IMR-90 (cell line): Measurements from ENCODE around the gene MBTD1. TPM values are rescaled to one million over a fixed set of nuclear protein-coding genes. Genes with fewer than 3 reads are reported as not detected.
A peak's percentile ranks its signal among the peaks of the same experiment; 100 is the strongest.

Experiments
- ATAC-seq: fragments of 200-7000 bp; cut with Tn5 transposase; 2 replicates; pipeline ENCODE4 v1.9.1; 2020; ENCODE audit warnings: low read depth, mild to moderate bottlenecking, moderate library complexity
- BruUV-seq: library from RNA; stranded (reverse); fragments of 400-500 nt; replicated peaks from 2 replicates; lab custom pipeline; 2021; lab: Mats Ljungman, UMichigan
- CTCF ChIA-PET: fragments of 300-600 bp; formaldehyde crosslinking; extraction: SDS; loops from one replicate; lab custom pipeline; 2021; ENCODE audit warnings: antibody characterized with exemption; lab: Yijun Ruan, JAX
- POLR2A ChIA-PET: fragments of 300-600 bp; sonication (Branson Sonifier 250); formaldehyde crosslinking; loops from one replicate; lab custom pipeline; 2022; ENCODE audit warnings: antibody characterized with exemption; ENCODE audit not compliant: unreplicated experiment; lab: Charles Lee
- DNase-seq: peaks from one replicate; pipeline ENCODE4 v3.0.0; 2013
- H2AFZ ChIP-seq: replicated peaks from 2 replicates; pipeline ENCODE3; 2013; ENCODE audit warnings: low read length, mild to moderate bottlenecking; ENCODE audit not compliant: poor library complexity
- H2AK5ac ChIP-seq: 2 replicates; pipeline ENCODE4 v1.6.1; 2013; ENCODE audit warnings: low read depth, low read length, inconsistent platforms
- H2AK9ac ChIP-seq: replicated peaks from 2 replicates; pipeline ENCODE3; 2013; ENCODE audit warnings: mild to moderate bottlenecking, low read depth, low read length, moderate library complexity; ENCODE audit not compliant: poor library complexity
- H2BK120ac ChIP-seq: 2 replicates; pipeline ENCODE4 v1.6.1; 2013; ENCODE audit warnings: low read depth, low read length, inconsistent platforms
- H2BK15ac ChIP-seq: 3 replicates; pipeline ENCODE4 v1.6.1; 2013; ENCODE audit warnings: low read depth, low read length, inconsistent platforms
- H2BK20ac ChIP-seq: 2 replicates; pipeline ENCODE4 v1.6.1; 2013; ENCODE audit warnings: low read depth, mild to moderate bottlenecking, inconsistent platforms, low read length, moderate library complexity
- H2BK5ac ChIP-seq: 2 replicates; pipeline ENCODE4 v1.6.1; 2013; ENCODE audit warnings: mild to moderate bottlenecking, low read depth, low read length, inconsistent platforms; ENCODE audit not compliant: poor library complexity, severe bottlenecking
- H3K14ac ChIP-seq: replicated peaks from 2 replicates; pipeline ENCODE4 v1.6.1; 2013; ENCODE audit warnings: low read depth, low read length, inconsistent platforms
- H3K18ac ChIP-seq: 2 replicates; pipeline ENCODE4 v1.6.1; 2013; ENCODE audit warnings: low read depth, low read length, control low read depth
- H3K23ac ChIP-seq: 2 replicates; pipeline ENCODE4 v1.6.1; 2013; ENCODE audit warnings: low read depth, low read length, inconsistent platforms
- H3K27ac ChIP-seq: 2 replicates; pipeline ENCODE4 v1.5.1; 2013; ENCODE audit warnings: mild to moderate bottlenecking, control low read depth, low read length; ENCODE audit not compliant: insufficient read depth
- H3K27me3 ChIP-seq: 2 replicates; pipeline ENCODE4 v1.6.1; 2013; ENCODE audit warnings: low read length; ENCODE audit not compliant: control insufficient read depth, insufficient read depth
- H3K36me3 ChIP-seq: 2 replicates; pipeline ENCODE4 v1.6.1; 2013; ENCODE audit warnings: low read length, mixed read lengths; ENCODE audit not compliant: control insufficient read depth, insufficient read depth
- H3K4ac ChIP-seq: 2 replicates; pipeline ENCODE4 v1.6.1; 2013; ENCODE audit warnings: low read depth, low read length, inconsistent platforms
- H3K4me1 ChIP-seq: 2 replicates; pipeline ENCODE4 v1.6.1; 2013; ENCODE audit warnings: low read length, mixed read lengths; ENCODE audit not compliant: control insufficient read depth, insufficient read depth
- H3K4me2 ChIP-seq: 2 replicates; pipeline ENCODE4 v1.6.1; 2013; ENCODE audit warnings: low read depth, mild to moderate bottlenecking, control low read depth, low read length, moderate library complexity
- H3K4me3 ChIP-seq: 2 replicates; pipeline ENCODE4 v1.5.1; 2013; ENCODE audit warnings: low read depth, mild to moderate bottlenecking, control low read depth, low read length, moderate library complexity; ENCODE audit not compliant: insufficient read depth
- H3K56ac ChIP-seq: 2 replicates; pipeline ENCODE4 v1.6.1; 2013; ENCODE audit warnings: low read length, inconsistent platforms; ENCODE audit not compliant: insufficient read depth; ENCODE audit errors: extremely low read depth
- H3K79me1 ChIP-seq, 2 experiments: 2 replicates each; pipeline ENCODE4 v1.6.1; 2013; ENCODE audit warnings: low read length in 2 of 2, inconsistent platforms in 1 of 2, low read depth in 1 of 2
- H3K9ac ChIP-seq: 2 replicates; pipeline ENCODE4 v1.6.1; 2013; ENCODE audit warnings: low read depth, low read length, control low read depth
- H3K9me1 ChIP-seq: 2 replicates; pipeline ENCODE4 v1.6.1; 2013; ENCODE audit warnings: low read length, inconsistent platforms; ENCODE audit not compliant: insufficient read depth
- H3K9me3 ChIP-seq: 2 replicates; pipeline ENCODE4 v1.6.1; 2013; ENCODE audit warnings: low read length; ENCODE audit not compliant: control insufficient read depth, insufficient read depth
- H4K20me1 ChIP-seq: 2 replicates; pipeline ENCODE4 v1.6.1; 2013; ENCODE audit warnings: low read length, inconsistent platforms; ENCODE audit not compliant: insufficient read depth
- H4K5ac ChIP-seq: 2 replicates; pipeline ENCODE4 v1.6.1; 2013; ENCODE audit warnings: mild to moderate bottlenecking, low read depth, low read length, control low read depth
- H4K8ac ChIP-seq, 2 experiments: 2 replicates each; pipeline ENCODE4 v1.6.1; 2013; ENCODE audit warnings: low read depth in 2 of 2, low read length in 2 of 2, control low read depth in 1 of 2, inconsistent platforms in 1 of 2
- H4K91ac ChIP-seq: 2 replicates; pipeline ENCODE4 v1.6.1; 2013; ENCODE audit warnings: low read depth, low read length, inconsistent platforms; ENCODE audit not compliant: insufficient read depth
- CEBPB ChIP-seq: IDR thresholded peaks from 2 replicates; pipeline ENCODE4 v1.6.1; 2012; ENCODE audit warnings: low read depth, low read length, improper control_type of control experiment
- CTCF ChIP-seq: conservative IDR thresholded peaks from 2 replicates; pipeline ENCODE4 v1.5.1; 2012; ENCODE audit warnings: mild to moderate bottlenecking, low read depth, low read length, improper control_type of control experiment
- FOS ChIP-seq: fragments of 150-350 bp; IDR thresholded peaks from 2 replicates; pipeline ENCODE4 v1.6.1; 2016; ENCODE audit warnings: low read depth, low read length
- WGBS, 2 experiments: methylation state at CpG; one replicate each; pipeline versions ENCODE4 v1.1.5 to v1.1.7; 2013; ENCODE audit warnings: missing lambda C conversion rate in 2 of 2; ENCODE audit not compliant: insufficient read length in 1 of 2; ENCODE audit errors: extremely low coverage in 2 of 2; 5-methylcytosine and 5-hydroxymethylcytosine counted together
- dilution Hi-C: fragments of 300-500 bp; cut with HindIII; formaldehyde crosslinking; loops from one replicate; pipeline ENCODE4 v1.14.3; 2018; ENCODE audit warnings: low sequenced_read_pairs; ENCODE audit not compliant: unreplicated experiment
- in situ Hi-C: fragments of 300-500 bp; cut with MboI; formaldehyde crosslinking; loops from 3 replicates; pipeline ENCODE4 v1.14.3; 2019; ENCODE audit warnings: low sequenced_read_pairs, inconsistent platforms, mixed read lengths
- intact Hi-C: fragments of 100-400 bp; cut with micrococcal nuclease; formaldehyde crosslinking; loops from 2 replicates; pipeline ENCODE4 v1.10.0; 2022
- polyA plus RNA-seq, 3 experiments: library from polyadenylated mRNA; depleted of rRNA; stranded (reverse); fragments of >200 nt; gene quantifications; 2 replicates each; pipeline ENCODE4 v1.2.3, GENCODE V29; 2012; ENCODE audit warnings: low replicate concordance in 1 of 3
- total RNA-seq: library from RNA; depleted of rRNA; stranded (reverse); fragments of >200 nt; gene quantifications from 2 replicates; pipeline ENCODE4 v1.2.3, GENCODE V29; 2012

The MBTD1 gene
- total and polyA plus RNA-seq, 2 of the 4 experiments (the other 2 are of a cell fraction), result 3.2 to 5.6 TPM

GRCh38 chr17:51224402-51225262 lies 35.2 kb downstream of the MBTD1 start (continued):
- TF ChIP-seq FOS, result no peak

GRCh38 chr17:51221322-51221721 lies 38.5 kb downstream of the MBTD1 start:
- no peak overlapping the region for H3K4me3 ChIP-seq
- no peak overlapping the region for H2BK5ac ChIP-seq
- ATAC-seq (no peak), DNase-seq (no peak)
- H2AK9ac ChIP-seq, result no peak overlapping the region
- TF ChIP-seq CTCF, result no peak
- peak; percentile 51 for TF ChIP-seq CEBPB
- H4K8ac ChIP-seq, result no peak overlapping the region
- H3K9me3 ChIP-seq, result no peaks in the 10 kb centered on the region
- no peak overlapping the region for H3K56ac ChIP-seq
- H4K20me1 ChIP-seq, result no peaks in the 10 kb centered on the region
- no peak overlapping the region for H2BK120ac ChIP-seq
- ChIA-PET POLR2A (no interaction called here), CTCF (no interaction called here)
- H4K91ac ChIP-seq, result no peak overlapping the region
- H3K4ac ChIP-seq, result no peak overlapping the region
- no peak overlapping the region for H3K27ac ChIP-seq
- no peak overlapping the region for H3K14ac ChIP-seq
- no TSS peak for BruUV-seq
- no CpG with 5 or more reads among the region's 4 CpGs for WGBS, 2 experiments
- dilution Hi-C loops (no loop called here), intact Hi-C loops (no loop called here), in situ Hi-C loops (no loop called here)
- no peak overlapping the region for H2AFZ ChIP-seq
- peaks cover 4 to 20% of the 10 kb centered on the region in 2 experiments for H3K79me1 ChIP-seq
- H2BK15ac ChIP-seq, result no peak overlapping the region
- H3K18ac ChIP-seq, result no peak overlapping the region
- H2AK5ac ChIP-seq, result no peak overlapping the region
- H3K23ac ChIP-seq, result no peak overlapping the region
- H4K5ac ChIP-seq, result no peak overlapping the region
- H2BK20ac ChIP-seq, result no peak overlapping the region
- no peak overlapping the region for H3K9ac ChIP-seq
- peaks cover 25% of the 10 kb centered on the region for H3K36me3 ChIP-seq
- H3K4me2 ChIP-seq, result no peak overlapping the region
- H3K27me3 ChIP-seq, result no peaks in the 10 kb centered on the region
- H3K9me1 ChIP-seq, result no peaks in the 10 kb centered on the region
- no peaks in the 10 kb centered on the region for H3K4me1 ChIP-seq
